Skin of body (tissue), 2 donors: ENCODE results near the gene SRP68. TPM values are rescaled to one million over a fixed set of nuclear protein-coding genes. Genes with fewer than 3 reads are reported as not detected.
"Not testable (repeated sequence)": the region's sequence is repeated elsewhere in the genome, so short reads cannot be mapped to it uniquely, and the experiment has no call there.

Source experiments
- DNase-seq: peaks from one replicate; lab custom pipeline; 2025; lab: John Stamatoyannopoulos, UW
- total RNA-seq: library from RNA; depleted of rRNA; stranded (reverse); fragments of >200 nt; gene quantifications from one replicate; pipeline ENCODE4 v1.2.3, GENCODE V29; 2014

Gene SRP68
- total RNA-seq, 1 donor from 2014 or later, result 48.8 TPM

DNA sequence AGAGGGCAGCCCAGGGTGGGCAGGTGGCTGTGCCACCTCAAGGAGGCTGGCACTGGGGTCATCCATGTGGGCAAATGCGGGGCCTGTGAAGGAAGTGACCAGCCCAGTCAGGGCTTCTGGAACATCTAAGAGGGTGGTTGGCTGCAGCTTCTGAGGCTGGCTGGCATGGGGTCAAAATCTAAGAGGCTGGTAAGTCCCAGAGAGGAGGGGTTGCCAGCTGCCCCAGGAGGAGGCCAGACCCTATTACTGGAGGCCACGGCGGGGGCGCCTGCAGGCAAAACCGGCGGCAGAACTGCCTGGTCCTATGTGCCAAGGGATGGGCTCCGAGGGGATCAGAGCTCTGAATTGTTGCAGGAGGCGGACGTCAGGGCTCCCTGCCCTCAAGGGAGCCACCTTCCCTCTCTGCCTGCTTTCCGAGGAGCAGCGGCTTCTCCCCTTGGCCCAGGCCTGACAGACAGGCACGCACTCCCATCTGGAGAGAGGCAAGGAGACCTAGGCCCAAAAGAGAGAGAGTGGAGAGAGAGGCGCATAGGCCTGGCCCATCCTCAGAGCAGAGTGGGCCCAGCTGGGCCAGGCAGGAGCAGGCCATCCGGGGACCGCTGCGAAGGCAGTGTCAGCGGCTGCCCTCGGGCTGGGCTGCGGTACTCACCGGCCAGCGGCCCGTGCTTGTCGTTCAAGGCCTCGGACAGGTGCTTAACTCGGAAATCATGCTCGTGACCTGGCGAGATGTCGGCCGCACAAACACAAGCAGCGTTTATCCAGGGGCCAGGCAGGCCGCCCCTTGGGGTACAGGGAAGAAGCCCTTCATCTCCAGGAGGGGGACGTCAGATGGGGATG is 17.6 kb upstream of the SRP68 start:
- no peak for DNase-seq

DNA sequence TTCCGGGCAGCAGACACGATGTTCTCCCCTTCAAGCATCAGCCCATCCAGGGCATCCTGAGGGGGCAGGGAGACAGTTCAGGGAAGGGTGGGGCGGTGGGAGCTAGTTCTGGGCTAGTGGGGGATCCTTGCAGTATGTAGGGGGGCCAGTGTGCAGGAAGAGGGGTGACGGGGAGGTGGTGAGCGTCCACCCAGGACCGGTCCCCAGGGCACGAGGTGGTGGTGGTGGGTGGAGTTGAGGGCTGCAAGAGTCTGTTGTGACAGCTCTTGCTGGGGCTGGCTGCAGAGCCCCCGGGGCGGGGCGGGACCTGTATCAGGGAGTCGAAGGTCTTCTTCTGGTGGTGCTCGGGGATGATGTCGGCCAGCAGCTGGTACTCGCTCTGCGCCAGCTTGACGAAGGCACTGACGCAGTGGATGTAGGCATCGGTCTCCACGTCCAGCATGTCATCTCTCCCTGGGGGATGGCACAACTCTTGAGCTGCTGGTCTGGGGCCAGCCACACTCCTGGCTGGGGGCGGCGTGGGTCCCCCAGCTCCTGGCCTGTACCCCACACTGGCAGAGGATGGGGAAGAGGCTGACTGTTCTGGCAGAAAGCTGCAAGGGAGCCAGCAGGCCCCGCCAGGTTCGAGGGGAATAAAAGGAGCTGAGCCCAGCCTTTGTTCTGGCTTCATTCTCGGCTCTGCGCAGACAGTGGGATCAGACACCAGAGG is 16.7 kb upstream of the SRP68 start:
- no peak for DNase-seq

DNA sequence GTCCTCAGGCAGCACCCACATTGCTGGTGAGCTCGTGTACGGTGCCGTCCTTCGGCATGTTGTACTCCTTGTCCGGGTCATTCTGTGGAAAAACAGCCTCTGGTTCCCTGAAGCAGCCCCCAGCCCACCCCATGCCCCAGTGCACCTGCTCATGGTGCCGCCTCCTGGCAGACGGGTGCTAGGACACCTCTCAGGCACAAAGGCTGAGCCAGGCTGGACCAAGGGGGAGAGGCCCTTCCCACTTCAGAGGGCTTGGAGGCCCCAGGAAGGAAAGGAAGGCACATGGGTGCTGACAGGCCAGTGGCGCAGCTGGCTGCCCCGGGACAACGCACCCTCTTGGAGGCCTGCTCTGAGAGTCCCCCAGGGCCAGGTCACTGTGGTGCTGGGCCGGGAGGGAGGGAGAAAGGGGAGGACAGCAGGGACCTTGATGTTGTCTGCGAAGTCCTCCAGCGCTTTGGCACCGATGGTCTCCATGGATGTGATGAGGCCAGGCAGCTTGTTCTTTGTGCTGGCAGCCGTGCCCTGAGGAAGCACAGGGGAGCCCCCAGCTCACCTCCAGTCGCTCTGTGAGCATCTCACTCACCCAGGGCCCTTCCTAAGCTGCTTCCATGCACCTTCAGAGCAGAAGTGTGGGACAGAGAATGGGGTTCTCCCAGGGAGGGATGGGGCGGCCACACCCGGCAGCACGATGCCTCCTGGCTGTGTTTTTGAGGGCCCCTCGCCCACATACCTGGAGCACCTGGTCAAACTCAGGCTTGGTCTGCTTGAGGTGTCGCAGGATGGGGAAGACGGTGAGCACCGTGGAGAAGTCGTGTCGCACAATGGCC is 15.9 kb upstream of the SRP68 start:
- no peak for DNase-seq

DNA sequence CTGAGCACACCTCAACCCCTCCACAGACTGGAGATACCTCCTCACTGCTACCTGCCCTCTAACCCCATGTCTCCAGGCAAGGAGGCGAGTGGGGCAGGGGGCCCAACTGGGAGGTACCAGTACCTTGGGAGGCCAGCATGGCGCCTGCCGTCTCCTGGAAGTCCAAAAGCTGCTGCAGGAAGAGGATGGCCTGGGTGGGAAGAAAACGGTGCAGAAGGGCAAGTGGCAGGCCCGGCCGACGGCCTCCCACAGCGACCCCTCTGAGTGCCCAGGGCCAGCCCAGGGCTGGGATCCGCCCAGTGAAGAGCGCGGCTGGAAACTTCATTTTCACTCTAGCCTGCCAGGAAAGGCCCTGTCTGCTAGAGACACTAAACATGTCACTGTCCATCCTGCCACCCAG is 15.2 kb upstream of the SRP68 start:
- no peak for DNase-seq

DNA sequence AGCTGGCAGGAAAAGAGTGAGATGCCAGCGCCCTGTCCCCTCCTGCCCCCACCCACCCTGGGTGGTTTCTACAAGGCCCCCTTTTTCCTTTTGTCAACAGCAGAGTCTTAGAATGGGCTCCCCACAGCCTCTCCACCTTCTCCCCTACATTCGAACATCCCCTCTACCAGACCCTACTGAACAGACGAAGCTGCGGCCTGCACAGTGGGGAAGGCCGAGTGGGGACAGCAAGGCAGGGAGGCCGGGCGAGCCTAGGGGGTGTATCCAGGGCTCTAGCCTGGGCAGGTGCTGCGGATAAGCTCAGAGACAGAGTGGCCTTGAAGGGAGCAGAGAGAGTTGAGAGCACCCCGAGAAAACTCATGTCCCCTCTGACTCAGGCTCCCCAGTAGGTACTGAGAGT is 14.1 kb upstream of the SRP68 start:
- no peak for DNase-seq

DNA sequence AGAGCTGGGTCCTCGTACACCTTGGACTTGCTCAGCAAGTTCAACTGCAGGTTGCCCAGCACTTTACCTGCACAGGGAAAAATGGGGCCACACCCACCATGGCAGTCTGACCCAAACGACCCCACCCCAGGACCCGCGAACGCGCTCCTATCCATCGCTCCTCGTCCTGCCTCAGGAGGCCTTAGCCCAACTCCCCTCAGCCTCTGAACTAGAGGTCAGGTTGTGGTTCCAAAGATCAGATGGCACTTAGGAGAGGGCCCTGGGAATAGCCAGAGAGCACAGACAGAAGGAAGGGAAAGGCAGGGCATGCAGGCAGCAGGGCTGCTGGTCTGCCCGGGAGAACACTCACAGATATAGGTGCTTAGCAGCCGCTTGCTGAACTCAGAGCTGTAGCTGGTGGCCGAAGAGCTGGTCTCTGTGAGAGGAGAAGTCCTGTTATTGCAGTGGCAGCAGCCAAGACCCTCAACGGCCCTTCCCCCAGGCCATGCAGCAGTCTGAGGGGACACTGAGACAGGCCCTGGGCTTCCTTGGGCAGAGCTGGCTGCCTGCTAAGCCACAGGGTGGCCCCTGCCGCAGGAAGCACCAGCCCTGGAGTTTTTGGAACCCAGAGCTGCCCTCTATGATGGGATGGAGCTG is 13.5 kb upstream of the SRP68 start:
- no peak for DNase-seq

DNA sequence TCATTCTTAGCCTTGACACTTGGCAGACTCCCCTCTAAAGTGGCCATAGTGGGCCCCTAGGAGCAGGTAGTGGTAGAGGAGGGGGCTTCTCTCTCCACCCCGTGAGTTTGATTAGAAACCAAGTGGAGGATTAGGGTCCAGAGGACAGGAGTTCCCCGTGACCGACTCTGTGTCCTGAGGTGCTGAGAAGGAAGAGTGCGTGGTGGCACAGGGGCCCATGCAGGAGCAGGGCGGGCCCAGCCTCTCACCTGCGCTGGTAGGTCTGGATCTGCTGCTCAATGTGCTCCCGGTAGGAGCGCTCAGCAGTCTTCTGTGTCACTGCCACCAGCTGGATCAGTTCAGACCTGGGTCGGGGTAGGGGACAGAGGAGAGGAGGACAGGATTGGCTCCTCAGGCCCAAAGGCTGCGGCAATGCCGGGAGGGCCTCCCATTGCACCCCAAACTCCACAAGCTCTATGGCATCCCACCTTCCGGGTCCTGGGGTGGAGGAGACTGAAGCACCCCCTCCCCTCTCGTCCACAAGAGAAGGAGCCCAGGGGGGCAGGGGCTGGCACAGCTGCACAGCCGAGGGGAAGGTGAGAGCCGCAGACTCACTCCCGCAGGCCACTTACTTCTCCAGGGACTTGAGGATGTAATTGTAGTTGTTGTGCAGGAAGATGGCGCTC is 12.9 kb upstream of the SRP68 start:
- DNase-seq, result no peak

DNA sequence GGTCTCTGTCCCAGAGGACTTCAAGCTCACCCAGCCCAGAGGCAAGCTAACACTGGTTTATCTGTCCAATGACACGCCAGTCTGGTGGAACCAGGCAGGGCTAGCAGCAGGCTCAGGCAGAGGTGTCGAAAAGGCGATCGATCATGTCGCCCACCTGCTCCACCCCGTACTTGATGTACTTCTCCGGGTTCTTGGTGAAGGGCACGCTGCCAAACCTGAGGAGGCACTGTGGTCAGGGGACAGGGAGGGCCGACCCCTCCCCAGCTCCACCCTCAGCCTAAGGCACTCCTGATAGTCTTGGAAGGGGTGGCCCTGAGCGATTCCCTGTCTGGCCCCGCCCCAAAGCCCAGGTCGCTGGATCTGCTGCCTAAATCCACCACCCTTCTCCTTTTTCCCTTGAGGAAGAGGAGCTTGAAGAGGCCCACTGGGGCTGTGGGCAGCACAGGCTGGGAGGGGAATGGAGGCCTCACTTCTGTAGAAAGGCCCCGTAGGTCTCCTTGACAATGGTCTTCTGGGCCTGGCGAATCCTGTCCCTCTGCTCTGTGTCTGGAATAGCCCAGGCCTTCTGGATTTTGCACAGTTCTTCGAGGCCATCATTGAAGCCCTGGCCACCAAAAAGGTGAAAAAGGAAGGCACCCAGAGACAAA is 11.3 kb upstream of the SRP68 start:
- no peak for DNase-seq

DNA sequence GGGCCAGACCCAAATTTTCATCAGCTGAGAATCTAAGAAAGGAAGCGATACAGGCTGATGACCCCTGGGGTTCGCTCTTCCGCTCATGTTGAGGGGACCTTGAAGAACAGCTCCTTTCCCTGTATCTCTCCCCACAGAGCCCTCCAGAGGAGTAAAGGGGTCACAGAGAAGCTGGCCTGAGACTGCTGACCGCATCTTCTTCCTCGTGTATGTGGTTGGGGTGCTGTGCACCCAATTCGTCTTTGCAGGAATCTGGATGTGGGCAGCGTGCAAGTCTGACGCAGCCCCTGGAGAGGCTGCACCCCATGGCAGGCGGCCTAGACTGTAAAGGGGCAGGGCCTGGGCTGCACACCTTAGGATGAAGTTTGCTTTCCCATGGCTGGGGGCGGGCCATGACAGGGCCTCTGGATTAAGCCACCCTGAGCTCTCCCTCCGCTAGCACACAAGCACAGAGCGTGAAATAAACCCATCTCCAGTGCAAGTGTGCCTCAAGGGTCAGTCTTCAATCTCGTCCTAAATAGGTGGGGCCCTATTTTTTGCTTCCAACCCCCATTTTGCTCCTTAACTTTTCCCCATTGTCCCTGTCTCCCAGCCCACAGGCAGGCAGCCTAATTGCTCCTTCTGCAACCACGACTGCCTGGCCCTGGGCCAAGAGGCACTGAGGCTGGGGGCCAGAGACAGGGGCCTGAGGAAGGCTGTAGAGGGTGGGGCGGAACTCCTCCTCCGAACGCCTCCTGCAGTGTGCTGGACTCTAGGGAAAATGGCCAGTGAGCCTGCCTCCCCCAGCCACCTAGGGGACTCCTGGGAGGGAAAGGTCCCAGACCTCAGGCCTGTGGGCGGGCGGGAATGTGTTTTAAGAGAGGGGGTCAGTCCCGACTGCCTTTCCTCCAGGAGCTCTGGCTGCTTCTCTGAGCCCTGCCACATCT is 10.3 kb upstream of the SRP68 start:
- DNase-seq, result no peak

DNA sequence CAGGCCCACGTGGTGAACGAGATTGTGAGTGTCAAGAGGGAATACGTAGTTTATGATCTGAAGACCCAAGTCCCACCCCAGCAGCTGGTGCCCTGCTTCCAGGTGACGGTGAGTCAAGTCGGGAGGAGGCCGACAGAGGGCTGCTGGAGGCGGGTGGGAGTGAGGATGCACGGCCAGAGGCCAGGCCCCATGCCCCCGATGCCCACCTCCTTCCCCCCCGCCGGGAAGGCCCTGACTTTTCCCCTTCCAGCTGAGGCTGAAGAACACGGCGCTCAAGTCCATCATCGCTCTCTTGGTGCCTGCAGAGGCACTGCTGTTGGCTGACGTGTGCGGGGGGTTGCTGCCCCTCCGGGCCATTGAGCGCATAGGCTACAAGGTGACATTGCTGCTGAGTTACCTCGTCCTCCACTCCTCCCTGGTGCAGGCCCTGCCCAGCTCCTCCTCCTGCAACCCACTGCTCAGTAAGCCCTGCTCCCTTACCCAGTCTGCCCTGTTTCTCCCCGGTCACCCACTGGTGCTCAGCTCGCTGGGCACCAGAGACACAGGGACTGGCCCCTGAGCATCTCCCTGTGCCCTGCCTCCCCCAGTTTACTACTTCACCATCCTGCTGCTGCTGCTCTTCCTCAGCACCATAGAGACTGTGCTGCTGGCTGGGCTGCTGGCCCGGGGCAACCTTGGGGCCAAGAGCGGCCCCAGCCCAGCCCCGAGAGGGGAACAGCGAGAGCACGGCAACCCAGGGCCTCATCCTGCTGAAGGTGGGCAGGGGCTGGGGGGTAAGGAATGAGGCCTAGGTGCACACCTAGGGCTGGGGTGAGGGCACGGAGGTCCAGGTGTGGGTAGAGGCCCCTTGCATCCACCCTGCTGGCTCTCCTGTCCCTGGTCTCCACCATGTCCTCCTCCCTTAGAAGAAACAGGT is 9.2 kb upstream of the SRP68 start:
- DNase-seq, result no peak

DNA sequence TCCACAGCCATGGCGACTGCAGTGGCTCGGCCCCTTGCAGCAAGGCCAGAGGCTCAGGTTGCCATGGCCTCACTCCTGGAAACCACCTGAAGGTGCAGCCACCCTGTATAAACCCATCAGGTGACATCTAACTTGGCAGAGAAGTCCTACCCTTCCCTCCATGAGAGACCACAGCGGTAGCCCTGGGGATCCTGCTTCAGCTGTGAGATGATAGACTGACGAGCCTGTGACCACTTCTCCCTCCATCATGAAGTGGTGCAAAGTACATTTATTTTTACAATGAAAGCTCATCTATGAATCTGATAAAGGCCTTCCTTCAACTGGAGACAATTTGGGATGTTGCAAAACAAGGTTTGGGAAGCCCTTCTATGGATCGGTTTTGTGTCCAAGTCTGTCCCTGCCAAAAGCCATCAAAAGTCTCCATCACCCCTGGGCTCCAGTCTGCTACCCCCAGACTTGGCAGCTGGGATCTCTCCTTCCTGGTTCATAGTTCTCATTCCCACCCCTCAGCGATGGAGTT is 8.5 kb upstream of the SRP68 start:
- peak; percentile 30 for DNase-seq

DNA sequence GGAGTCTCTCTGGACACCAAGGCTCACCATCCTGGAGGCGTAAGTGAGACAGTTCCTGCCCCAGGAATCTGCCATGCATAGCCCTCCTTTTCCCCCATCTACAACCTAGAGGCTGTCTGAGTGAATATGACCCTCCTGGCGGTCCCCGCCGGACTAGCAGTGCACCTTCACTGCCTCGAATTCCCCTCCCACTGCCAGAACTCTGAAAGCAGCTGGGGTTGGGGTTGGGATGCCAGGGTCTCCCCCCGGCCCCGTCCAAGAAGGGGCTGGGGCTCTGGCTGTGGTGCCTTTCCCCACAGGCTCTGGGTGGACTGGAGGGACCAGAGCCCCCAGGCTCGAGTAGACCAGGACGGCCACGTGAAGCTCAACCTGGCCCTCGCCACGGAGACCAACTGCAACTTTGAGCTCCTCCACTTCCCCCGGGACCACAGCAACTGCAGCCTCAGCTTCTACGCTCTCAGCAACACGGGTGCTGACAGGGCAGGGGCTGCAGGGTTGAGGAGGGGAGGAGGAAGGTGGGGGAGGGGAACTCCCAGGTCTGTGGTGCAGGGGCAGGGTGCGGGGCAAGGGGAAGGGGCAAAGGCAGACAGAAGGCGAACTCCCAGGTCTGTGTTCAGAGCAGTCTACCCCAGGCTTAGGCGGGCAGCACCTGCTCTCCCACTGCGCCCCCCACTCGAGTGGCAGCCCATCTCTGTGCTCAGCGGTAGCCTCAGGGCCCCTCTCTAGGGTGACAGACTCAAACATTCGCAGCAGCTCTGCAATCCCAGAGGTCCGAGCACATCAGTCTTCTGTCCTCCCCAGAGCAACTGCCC is 7.8 kb upstream of the SRP68 start:
- DNase-seq, result no peak

DNA sequence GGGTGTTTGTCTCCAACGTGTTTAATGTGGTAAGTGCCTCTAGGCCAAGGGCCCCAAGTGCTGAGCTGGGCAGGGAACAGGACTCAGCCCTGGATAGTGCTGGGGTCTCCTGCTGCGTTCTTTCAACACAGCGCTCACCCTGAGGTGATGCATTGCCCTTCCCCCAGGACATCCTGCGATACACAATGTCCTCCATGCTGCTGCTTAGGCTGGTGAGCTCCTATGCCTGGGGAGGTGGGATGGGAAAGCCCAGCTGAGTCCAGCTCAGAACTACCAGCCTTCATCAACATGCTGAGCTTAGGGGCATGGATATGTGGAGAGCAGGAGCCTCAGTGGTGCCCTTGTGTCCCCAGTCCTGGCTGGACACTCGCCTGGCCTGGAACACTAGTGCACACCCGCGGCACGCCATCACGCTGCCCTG is 7.2 kb upstream of the SRP68 start:
- no peak for DNase-seq

DNA sequence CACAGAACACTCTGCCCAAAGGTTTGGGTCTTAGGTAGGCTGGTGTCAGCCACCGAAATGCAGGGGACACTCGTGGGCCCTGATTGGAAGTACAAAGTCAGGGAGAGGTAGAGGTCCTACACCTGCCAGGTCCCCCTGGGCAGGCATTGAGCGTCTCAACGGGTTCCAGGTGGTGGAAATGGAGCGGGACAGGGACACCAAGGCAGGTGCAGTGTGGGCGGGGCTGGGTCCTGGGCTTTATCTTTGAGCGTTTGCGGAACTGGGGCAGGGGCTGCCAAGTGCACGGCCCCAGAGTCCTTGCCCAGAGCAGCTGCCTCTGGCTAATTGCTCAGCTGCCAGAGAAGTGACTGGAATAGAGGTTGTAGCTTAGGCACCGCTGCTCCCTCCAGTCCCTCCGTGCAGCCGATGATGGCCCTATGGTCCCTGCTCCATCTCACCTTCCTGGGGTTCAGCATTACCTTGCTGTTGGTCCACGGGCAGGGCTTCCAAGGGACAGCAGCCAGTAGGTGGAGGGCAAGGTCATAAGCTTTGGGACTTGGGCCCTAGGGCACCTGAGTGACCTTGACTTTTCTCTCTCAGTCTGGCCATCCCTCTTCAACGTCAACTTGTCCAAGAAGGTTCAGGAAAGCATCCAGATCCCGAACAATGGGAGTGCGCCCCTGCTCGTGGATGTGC is 6.7 kb upstream of the SRP68 start, which contains the start of gene ZACN:
ZACN (plus strand) TSS at position 323 of the 675 bp plus-strand sequence; CDS start at position 406, 83 bp downstream.
- no peak for DNase-seq

DNA sequence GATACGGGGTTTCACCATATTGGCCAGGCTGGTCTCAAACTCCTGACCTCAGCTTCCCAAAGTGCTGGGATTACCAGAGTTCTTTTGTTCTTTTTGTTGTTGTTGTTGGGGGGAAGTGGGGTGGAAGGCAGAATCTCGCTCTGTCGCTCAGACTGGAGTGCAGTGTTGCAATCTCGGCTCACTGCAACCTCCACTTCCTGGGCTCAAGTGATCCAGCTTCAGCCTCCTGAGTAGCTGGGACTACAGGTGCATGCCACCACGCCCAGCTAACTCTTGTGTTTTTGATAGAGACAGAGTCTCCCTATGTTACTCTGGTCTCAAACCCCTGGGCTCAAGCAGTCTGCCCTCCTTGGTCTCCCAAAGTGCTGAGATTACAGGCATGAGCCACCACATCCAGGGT is 6.1 kb upstream of the SRP68 start:
- DNase-seq, result not testable (repeated sequence)

DNA sequence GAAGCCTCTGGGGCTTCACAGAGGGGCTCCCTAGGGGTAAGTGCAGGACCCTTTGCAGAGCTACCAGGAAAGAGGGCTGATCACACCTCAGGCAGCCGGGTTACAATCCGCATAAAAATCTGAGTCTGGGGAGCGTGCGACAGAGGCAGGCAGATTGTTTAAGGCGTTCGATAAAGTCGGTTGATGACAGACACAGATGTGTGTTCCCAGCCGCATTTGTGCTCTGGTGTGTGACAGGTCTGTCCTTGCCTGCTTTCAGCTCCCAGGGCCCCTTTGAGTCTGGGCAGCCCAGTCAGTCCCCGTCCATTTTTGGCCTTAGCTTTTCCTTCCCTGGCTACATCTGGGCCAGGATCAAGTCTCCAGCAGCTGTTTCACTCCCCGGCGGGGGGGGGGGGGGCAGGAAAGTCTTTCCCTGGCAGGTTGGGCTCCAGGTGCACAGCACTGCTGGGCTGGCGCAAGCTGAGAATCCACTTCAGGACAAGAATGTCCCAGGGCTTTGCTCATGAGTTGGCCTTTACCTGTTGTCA is 5.3 kb upstream of the SRP68 start:
- no peak for DNase-seq
